Esophagus squamous epithelium (tissue), 5 donors: ENCODE results near the gene CD180. TPM values are rescaled to one million over a fixed set of nuclear protein-coding genes. Genes with fewer than 3 reads are reported as not detected.

Source experiments
- DNase-seq: peaks from one replicate; lab custom pipeline; 2025; lab: John Stamatoyannopoulos, UW
- H3K27ac ChIP-seq, 4 donors: fragments of 200-600 bp; sonication (generic); one replicate each; pipeline ENCODE4 v1.5.1; 2016 to 2019; ENCODE audit warnings: mild to moderate bottlenecking in 1 of 4
- H3K27me3 ChIP-seq, 4 donors: fragments of 200-600 bp; sonication (generic); 1 replicate in 3 of 4; 2 replicates in 1 of 4; pipeline versions ENCODE4 v1.5.1 to v1.6.0; 2017 to 2021; ENCODE audit warnings: antibody characterized with exemption in 1 of 4
- H3K36me3 ChIP-seq, 3 donors: fragments of 200-600 bp; sonication (generic); one replicate each; pipeline ENCODE4 v1.5.1; 2016 to 2019
- H3K4me1 ChIP-seq, 3 donors: fragments of 200-600 bp; sonication (generic); one replicate each; pipeline ENCODE4 v1.5.1; 2017 to 2019
- H3K4me3 ChIP-seq, 4 donors: fragments of 200-600 bp; sonication (generic); 1 replicate in 3 of 4; 2 replicates in 1 of 4; pipeline ENCODE4 v1.5.1; 2016 to 2019; ENCODE audit warnings: mild to moderate bottlenecking in 2 of 4, moderate library complexity in 1 of 4
- H3K9me3 ChIP-seq, 3 donors: fragments of 200-600 bp; sonication (generic); one replicate each; pipeline ENCODE4 v1.5.1; 2016 to 2019
- POLR2A ChIP-seq, 4 donors: fragments of 450-650 bp; IDR thresholded peaks; one replicate each; pipeline ENCODE4 v1.6.1; 2017; ENCODE audit warnings: antibody characterized with exemption in 4 of 4, mild to moderate bottlenecking in 4 of 4, moderate library complexity in 3 of 4
- WGBS, 2 donors: methylation state at CpG; one replicate each; pipeline ENCODE4 v1.1.5; 2018; 5-methylcytosine and 5-hydroxymethylcytosine counted together
- intact Hi-C: fragments of 100-400 bp; cut with DNase I; formaldehyde crosslinking; loops from one replicate; pipeline ENCODE4 v1.15.0; 2022
- total RNA-seq, 4 donors: library from RNA; depleted of rRNA; stranded (reverse); fragments of >200 nt; gene quantifications; one replicate each; pipeline ENCODE4 v1.1.0, GENCODE V29; 2016
- TF ChIP-seq, protein P1 (sequence below), 6 experiments: fragments of 450-650 bp in 4 of 6; fragments of 200-600 bp in 2 of 6; sonication (generic) in 2 of 6; IDR thresholded peaks; one replicate each; pipeline ENCODE4 v1.5.1; 2016 to 2019; ENCODE audit warnings: antibody characterized with exemption in 6 of 6, mild to moderate bottlenecking in 4 of 6, moderate library complexity in 4 of 6
- donor health status: DM: yes; HTN: yes; CAD: no.

CD180 gene
- total RNA-seq, 4 donors from 2014 or later = 0.13 to 1.3 (median 0.95) TPM; not detected in 1

DNA sequence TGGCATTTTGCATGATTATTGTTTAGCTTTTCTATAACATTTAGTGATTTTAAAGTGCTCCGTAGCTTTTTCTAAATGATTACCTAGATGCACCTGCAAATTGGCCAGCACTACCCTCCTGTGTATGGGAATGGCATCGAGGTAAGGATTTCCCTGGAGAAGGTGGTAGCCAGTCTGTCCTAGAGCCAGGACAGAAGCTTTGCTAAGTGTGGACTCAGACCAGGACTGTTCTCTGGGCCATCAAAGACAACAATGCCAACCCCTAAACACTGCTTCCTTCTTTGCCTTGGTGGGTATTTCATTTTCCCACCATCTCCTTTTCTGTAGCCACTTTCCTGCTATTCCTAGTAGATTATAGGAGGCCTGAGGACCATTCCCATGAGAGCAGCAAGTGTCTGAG lies 53.0 kb downstream of the CD180 start:
- Histone ChIP-seq H3K4me1 (no peaks in the 10 kb centered on the region), H3K9me3 (no peaks in the 10 kb centered on the region), H3K27ac (no peak overlapping the region), H3K36me3 (peaks cover 30 to 100% (median 39%) of the 10 kb centered on the region in 3 donors), H3K27me3 (no peaks in the 10 kb centered on the region), H3K4me3 (no peak overlapping the region)
- DNase-seq = no peak
- WGBS, 2 donors = 82 to 89% methylated on average over 2 of the region's 2 CpGs
- intact Hi-C loops = no loop called here
- TF ChIP-seq, protein P1, sequence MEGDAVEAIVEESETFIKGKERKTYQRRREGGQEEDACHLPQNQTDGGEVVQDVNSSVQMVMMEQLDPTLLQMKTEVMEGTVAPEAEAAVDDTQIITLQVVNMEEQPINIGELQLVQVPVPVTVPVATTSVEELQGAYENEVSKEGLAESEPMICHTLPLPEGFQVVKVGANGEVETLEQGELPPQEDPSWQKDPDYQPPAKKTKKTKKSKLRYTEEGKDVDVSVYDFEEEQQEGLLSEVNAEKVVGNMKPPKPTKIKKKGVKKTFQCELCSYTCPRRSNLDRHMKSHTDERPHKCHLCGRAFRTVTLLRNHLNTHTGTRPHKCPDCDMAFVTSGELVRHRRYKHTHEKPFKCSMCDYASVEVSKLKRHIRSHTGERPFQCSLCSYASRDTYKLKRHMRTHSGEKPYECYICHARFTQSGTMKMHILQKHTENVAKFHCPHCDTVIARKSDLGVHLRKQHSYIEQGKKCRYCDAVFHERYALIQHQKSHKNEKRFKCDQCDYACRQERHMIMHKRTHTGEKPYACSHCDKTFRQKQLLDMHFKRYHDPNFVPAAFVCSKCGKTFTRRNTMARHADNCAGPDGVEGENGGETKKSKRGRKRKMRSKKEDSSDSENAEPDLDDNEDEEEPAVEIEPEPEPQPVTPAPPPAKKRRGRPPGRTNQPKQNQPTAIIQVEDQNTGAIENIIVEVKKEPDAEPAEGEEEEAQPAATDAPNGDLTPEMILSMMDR (IDR thresholded peaks at IDR 0.05) = no peak
- TF ChIP-seq POLR2A (IDR thresholded peaks at IDR 0.05) = no peak

DNA sequence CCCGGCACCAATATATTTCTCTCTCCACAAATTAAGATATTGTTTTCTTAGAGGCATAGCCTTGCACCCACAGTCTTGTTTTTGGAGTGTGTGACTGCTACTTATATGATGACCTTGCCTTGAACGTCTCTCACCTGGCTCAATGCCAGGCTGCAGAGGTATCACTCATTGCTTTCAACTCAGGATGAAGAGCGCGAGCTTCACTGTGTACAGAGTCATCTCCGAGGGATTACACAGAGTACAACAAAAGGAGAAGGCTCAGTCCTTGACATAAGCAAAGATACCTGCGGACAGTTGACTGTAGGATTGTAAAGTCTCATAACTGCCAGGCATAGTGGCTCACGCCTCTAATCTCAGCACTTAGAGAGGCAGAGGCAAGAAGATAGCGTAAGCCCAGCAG lies 53.8 kb downstream of the CD180 start:
- intact Hi-C loops = no loop called here
- Histone ChIP-seq H3K27ac (no peak overlapping the region), H3K9me3 (no peaks in the 10 kb centered on the region), H3K4me3 (no peak overlapping the region), H3K36me3 (peaks cover 30 to 100% (median 36%) of the 10 kb centered on the region in 3 donors), H3K4me1 (no peaks in the 10 kb centered on the region), H3K27me3 (no peaks in the 10 kb centered on the region)
- no peak for TF ChIP-seq POLR2A (IDR thresholded peaks at IDR 0.05)
- TF ChIP-seq, protein P1 (IDR thresholded peaks at IDR 0.05) = no peak
- 83 to 93% methylated on average over 5 to 6 of the region's 8 CpGs for WGBS, 2 donors
- DNase-seq = no peak

DNA sequence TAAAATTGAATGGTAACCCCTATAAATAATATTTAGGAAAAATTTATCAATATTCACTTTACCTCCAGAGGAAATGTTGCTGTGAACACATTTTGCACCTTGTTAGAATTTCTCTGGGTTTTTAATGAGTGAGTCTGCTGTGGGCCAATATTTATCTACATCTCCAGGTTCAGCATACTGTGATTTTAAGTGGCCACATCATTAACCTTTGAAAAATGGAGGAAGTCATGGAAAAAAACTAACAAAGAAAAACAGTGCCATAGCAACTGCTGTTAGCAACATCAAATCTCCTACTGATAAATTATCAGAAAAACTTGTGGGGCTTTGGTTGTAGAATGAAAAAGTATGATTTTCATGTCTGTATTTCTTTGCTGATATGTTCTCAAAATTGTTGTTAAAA lies 55.0 kb downstream of the CD180 start:
- intact Hi-C loops = no loop called here
- H3K4me3 ChIP-seq = no peak overlapping the region
- TF ChIP-seq, protein P1 (IDR thresholded peaks at IDR 0.05) = no peak
- TF ChIP-seq POLR2A (IDR thresholded peaks at IDR 0.05) = no peak

DNA sequence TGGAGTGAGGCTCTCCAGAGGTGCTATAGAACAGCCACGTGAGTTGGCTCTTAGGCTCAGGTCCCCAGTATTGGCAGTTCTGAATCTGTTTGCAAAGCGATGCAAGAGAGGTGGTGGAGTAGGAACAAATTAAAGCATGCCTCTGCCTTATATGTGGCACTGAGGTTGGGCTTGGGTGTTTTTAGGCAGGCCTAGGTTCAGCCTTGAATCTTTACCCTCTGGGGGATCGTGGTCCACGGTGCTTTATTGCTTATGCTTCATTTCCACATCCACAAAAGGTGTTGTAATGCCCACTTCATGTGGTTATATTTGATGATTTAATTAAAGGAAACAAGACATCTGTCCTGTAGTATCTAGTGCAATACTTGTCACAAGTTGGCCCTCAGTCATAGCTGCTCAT lies 56.2 kb downstream of the CD180 start:
- H3K9me3 ChIP-seq = no peaks in the 10 kb centered on the region
- no peaks in the 10 kb centered on the region for H3K4me1 ChIP-seq
- no peak overlapping the region for H3K4me3 ChIP-seq
- no peak for DNase-seq
- TF ChIP-seq POLR2A (IDR thresholded peaks at IDR 0.05) = no peak
- TF ChIP-seq, protein P1 (IDR thresholded peaks at IDR 0.05) = no peak
- intact Hi-C loops = no loop called here
- WGBS, 2 donors = 94 to 96% methylated on average over 4 of the region's 4 CpGs
- no peaks in the 10 kb centered on the region for H3K27me3 ChIP-seq
- H3K27ac ChIP-seq = no peak overlapping the region
- peaks cover 32 to 100% (median 33%) of the 10 kb centered on the region in 3 donors for H3K36me3 ChIP-seq

More for the DNA sequence above, 55.0 kb downstream of the CD180 start:
- no peaks in the 10 kb centered on the region for H3K4me1 ChIP-seq
- H3K27ac ChIP-seq = no peak overlapping the region
- H3K27me3 ChIP-seq = no peaks in the 10 kb centered on the region
- peaks cover 30 to 100% (median 37%) of the 10 kb centered on the region in 3 donors for H3K36me3 ChIP-seq
- DNase-seq = no peak
- no peaks in the 10 kb centered on the region for H3K9me3 ChIP-seq

DNA sequence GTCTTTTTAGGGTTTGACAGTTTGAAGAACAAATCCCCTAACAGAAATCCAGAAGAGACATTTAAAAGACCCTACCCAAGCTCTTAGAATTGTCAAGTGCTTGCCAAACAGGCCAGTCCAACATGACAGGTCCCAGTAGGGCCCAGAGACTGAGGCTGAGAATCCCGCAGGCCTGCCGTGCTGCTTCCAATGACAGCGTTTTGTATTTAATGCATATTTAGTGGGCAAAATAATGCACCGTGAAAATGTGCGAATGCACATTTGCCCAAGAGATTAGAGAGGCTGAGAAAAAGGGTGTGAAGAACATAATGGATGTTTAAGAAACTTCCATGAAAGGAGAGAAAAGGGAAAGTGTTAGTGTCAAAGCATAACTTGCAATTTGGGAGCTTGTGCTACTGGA lies 57.6 kb downstream of the CD180 start:
- H3K4me3 ChIP-seq = no peak overlapping the region
- no peaks in the 10 kb centered on the region for H3K9me3 ChIP-seq
- no peak overlapping the region for H3K27ac ChIP-seq
- no peaks in the 10 kb centered on the region for H3K4me1 ChIP-seq
- peaks cover 23 to 100% (median 27%) of the 10 kb centered on the region in 3 donors for H3K36me3 ChIP-seq
- no peaks in the 10 kb centered on the region for H3K27me3 ChIP-seq
- intact Hi-C loops = no loop called here
- no peak for DNase-seq
- no peak for TF ChIP-seq POLR2A (IDR thresholded peaks at IDR 0.05)
- TF ChIP-seq, protein P1 (IDR thresholded peaks at IDR 0.05) = no peak
- 92 to 97% methylated on average over 5 of the region's 5 CpGs for WGBS, 2 donors
